ENCODE measurements around the gene AKAP12. TPM values are rescaled to one million over a fixed set of nuclear protein-coding genes. Genes with fewer than 3 reads are reported as not detected.

AKAP12 gene
- total RNA-seq, 1 experiment from 2014 or later, result 15.4 TPM

- in situ Hi-C loops (cut with HindIII; ENCODE audit: low sequenced_read_pairs), result no loop called here
- DNase-seq (ENCODE audit: low spot score), result no peak
Measured at GRCh38 chr6:151229401-151230276, 10.1 kb upstream of the AKAP12 start.

GRCh38 chr6:151230277-151230577 lies 9.5 kb upstream of the AKAP12 start:
- in situ Hi-C loops (cut with HindIII; ENCODE audit: low sequenced_read_pairs), result no loop called here
- DNase-seq (ENCODE audit: low spot score), result no peak

DNA sequence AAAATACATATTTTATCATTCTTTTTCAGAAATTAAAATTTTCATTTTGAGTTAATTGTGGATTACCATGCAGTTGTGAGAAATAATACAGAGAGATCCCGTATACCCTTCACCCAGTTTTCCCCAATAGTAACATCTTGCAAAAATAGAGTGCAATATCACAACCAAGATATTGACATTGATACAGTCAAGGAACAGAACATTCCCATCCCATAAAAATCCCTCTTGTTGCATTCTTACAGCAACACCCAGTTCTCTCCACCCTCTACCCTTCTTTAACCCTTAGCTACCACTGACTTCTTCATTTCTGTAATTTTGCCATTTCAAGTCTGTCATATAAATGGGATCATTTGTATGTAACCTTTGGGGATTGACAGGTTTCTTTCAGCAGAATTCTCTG lies 6.9 kb upstream of the AKAP12 start:
- in situ Hi-C loops (cut with HindIII; ENCODE audit: low sequenced_read_pairs), result no loop called here

GRCh38 chr6:151233731-151234130 lies 6.0 kb upstream of the AKAP12 start:
- no peak for DNase-seq (ENCODE audit: low spot score)
- in situ Hi-C loops (cut with HindIII; ENCODE audit: low sequenced_read_pairs), result no loop called here

More for the DNA sequence above, 6.9 kb upstream of the AKAP12 start:
- DNase-seq (ENCODE audit: low spot score), result no peak

DNA sequence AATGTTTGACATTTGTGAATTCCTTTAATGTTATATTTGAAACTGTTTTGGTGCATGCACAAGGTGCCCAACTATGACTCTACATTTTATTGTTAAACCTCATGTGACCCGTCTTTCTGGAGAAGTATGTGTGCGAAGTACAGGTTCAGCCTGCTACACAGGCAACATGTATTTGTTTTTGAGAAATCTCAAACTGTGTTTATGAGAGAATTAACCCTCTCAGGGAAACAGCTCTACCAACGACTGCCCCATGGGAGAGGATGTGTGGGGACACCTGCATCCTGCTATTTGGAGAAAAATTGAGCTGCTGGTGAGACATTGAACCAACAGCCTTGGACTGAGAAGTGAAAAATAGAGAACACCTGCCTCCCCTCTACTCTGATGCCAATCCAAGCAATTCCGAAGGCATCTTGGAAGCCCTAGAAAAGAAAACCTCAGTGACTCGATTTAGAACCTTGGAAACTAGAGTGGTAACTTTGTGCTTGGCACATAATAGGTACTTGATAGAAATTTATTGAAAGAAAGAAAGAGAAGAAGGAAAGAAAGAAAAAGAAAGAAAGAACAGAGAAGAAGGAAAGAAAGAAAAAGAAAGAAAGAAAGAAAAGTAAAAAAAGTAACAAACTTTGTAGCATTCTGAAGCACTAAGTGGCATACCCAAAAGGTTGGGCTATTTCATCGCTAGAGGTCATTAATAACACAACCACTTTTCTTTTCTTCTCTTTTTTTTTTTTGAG lies 2.9 kb upstream of the AKAP12 start:
- in situ Hi-C loops (cut with HindIII; ENCODE audit: low sequenced_read_pairs), result no loop called here
- DNase-seq (ENCODE audit: low spot score), result no peak

- DNase-seq (ENCODE audit: low spot score), result peak; percentile 80
- in situ Hi-C loops (cut with HindIII; ENCODE audit: low sequenced_read_pairs), result no loop called here
Measured at GRCh38 chr6:151240036-151240685, 394 bp downstream of the AKAP12 start.

GRCh38 chr6:151240791-151241642 lies 1.2 kb downstream of the AKAP12 start:
- in situ Hi-C loops (cut with HindIII; ENCODE audit: low sequenced_read_pairs), result no loop called here
- DNase-seq (ENCODE audit: low spot score), result peak; percentile 90

DNA sequence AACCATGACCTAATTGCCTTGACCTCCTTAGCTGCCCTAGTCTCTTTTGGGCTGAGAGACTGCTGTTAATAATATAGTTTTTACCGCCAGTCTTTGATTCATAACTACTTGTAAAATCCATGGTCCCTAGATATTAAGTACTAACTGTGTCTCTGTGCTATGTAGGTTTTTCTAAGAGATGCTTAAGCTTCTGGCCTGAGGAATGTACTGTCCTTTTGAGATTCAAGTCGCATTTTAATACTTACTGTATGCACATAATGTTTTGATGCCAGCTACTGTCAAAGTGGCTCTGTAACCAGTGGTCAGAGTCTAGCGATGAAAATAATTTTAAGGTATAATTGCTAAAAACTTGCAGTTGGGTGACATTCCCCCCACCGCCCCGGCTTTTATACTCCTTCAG lies 2.1 kb downstream of the AKAP12 start:
- in situ Hi-C loops (cut with HindIII; ENCODE audit: low sequenced_read_pairs), result no loop called here
- DNase-seq (ENCODE audit: low spot score), result peak; percentile 55

DNA sequence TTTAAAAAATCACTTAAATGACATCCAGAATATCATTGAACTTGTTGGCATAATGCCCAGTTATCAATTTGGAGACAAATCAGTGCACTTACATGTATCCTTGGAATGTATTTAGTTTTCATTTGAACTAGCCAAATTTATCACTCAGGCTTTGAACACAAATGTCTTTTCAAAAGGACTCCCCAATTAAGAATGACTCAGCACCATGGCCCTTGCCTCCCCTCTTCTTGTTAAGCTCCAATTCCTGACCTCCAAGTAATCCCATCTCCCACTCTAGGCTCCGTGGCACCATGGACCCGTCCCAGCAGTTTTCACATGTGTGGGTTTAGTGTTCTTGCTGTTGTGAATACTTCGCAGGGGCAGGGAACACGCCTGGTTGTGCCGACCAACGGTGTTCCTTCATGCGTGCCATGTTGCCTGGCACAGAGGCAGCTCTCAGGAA lies 2.7 kb downstream of the AKAP12 start:
- in situ Hi-C loops (cut with HindIII; ENCODE audit: low sequenced_read_pairs), result no loop called here

GRCh38 chr6:151243481-151243880 lies 3.7 kb downstream of the AKAP12 start:
- in situ Hi-C loops (cut with HindIII; ENCODE audit: low sequenced_read_pairs), result no loop called here
- no peak for DNase-seq (ENCODE audit: low spot score)

More for the DNA sequence above, 2.7 kb downstream of the AKAP12 start:
- DNase-seq (ENCODE audit: low spot score), result peak; percentile 74

GRCh38 chr6:151247490-151247889 lies 7.7 kb downstream of the AKAP12 start:
- no peak for DNase-seq (ENCODE audit: low spot score)
- in situ Hi-C loops (cut with HindIII; ENCODE audit: low sequenced_read_pairs), result no loop called here

DNA sequence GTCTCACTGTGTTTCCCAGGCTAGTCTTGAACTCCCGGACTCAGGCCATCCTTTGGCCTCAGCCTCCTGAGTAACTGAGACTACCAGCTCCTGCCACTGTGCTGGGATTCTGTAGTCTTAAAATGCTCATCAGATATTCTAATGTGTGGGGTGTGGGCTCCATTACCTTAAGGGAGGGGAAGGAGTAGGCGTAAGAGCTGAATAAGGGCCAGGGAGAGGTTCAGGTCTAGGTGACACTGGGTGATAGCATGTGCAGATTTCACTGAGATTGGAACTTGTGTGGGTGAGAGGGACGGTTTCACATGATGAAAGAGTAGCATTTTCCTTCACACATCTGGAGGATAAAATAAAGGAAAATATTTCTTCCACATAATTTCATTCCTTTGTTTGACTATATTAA lies 8.5 kb downstream of the AKAP12 start:
- in situ Hi-C loops (cut with HindIII; ENCODE audit: low sequenced_read_pairs), result no loop called here
- DNase-seq (ENCODE audit: low spot score), result no peak

DNA sequence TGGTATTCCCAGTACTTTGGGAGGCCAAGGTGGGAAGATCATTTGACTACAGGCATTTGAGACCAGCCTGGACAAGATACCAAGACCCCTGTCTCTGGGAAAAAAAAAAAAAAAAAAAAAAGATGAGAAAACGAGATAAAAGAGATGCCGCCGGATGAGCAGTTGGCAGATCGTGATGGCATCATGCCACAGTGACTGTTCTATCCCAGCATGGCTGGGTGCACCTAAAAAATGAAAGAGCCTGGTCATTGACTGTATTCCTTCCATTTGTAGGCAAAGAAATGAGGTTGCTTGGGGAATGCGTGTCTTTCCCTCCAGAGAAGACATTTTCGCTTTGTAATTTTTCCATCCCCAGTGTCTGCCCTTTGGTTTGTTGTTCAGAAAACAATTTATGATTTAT lies 12.9 kb downstream of the AKAP12 start:
- in situ Hi-C loops (cut with HindIII; ENCODE audit: low sequenced_read_pairs), result no loop called here

DNA sequence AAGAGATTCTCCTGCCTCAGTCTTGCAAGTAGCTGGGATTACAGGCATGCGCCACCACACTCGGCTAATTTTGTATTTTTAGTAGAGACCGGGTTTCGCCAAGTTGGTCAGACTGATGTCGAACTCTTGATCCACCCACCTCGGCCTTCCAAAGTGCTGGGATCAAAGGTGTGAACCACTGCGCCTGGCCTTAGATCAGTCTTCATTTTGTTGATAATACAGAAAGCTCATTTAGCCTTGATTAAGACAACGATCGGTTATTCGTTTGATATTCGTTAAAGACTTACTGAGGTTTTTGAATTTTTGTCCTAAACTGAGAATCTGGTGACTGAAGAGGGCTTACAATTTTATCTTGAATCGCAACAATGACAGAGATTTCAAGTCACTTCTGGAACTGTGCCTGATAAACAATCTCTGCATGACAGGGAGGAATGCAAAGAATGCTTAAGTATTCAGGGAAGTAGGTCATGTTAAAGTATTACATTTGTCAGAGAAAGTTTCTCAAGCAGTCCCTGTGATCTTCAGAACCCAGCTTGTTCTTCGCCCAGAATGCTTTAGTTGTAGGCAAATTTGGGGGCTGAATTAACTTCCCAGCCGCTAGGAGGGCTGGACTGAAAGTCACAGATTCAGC lies 14.8 kb downstream of the AKAP12 start:
- DNase-seq (ENCODE audit: low spot score), result no peak
- in situ Hi-C loops (cut with HindIII; ENCODE audit: low sequenced_read_pairs), result no loop called here

More for the DNA sequence above, 12.9 kb downstream of the AKAP12 start:
- DNase-seq (ENCODE audit: low spot score), result peak; percentile 82

DNA sequence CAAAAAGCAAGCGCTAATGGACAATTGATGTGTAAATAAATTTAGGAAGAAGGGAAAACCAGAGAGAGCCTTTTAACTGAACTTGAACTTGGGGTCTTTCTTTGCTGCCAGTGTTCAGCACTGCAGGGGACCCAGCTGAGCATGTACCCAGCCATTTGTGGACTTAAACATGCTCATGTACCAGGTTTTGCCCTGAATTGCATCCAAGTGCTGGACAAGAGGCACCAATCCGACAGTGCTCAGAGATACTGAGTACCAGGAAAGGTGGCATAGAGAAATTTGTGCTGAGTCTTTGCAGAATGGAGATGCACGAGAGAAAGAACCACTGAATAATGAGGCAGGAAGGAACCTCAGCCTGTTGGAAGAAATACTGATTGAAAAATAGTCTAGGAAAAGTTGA lies 16.0 kb downstream of the AKAP12 start:
- DNase-seq (ENCODE audit: low spot score), result peak; percentile 74
- in situ Hi-C loops (cut with HindIII; ENCODE audit: low sequenced_read_pairs), result no loop called here

DNA sequence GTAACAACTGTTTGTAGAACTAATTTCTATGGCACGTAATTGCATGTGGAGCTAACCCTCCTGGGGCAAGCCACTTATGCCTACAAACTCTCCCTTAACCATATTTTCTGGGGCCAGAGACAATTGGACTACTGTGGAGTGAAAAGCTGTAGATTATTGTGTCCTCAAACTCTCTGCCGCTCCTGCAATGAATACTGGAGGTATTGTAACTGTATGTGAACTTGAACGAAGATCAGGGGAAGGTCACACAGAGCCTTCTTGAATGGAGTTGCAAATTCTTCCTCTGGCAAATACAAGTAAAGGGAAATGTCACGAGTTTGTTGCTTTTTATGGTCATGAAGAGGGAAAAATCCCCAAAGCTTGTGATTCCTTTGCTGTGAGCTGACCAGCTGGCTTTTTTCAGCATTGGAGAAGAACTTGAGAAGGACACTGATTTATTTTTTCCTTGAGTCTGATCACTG lies 18.2 kb downstream of the AKAP12 start:
- no peak for DNase-seq (ENCODE audit: low spot score)

GRCh38 chr6:151260205-151260604 lies 20.4 kb downstream of the AKAP12 start:
- in situ Hi-C loops (cut with HindIII; ENCODE audit: low sequenced_read_pairs), result no loop called here
- DNase-seq (ENCODE audit: low spot score), result no peak

More for the DNA sequence above, 18.2 kb downstream of the AKAP12 start:
- in situ Hi-C loops (cut with HindIII; ENCODE audit: low sequenced_read_pairs), result no loop called here

GRCh38 chr6:151263035-151263434 lies 23.3 kb downstream of the AKAP12 start:
- in situ Hi-C loops (cut with HindIII; ENCODE audit: low sequenced_read_pairs), result no loop called here

DNA sequence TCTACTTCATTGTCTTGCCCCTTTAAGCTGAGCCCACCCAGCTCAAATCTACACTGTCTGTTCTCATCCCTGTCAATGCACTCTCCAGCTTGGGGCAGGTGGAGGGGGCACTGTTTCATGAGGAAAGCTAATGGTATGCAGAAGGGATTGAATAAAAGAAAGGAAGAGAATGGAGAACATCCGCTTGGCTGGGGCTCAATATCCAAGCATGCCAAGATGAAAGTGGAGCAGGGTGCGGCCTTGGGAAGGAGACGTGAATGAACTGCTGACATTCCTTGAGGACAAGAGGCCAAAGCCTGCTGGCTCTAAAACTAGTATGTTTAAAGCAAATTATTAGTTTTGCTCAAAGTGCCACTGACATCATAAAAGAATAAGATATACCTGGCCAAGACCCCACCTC lies 24.2 kb downstream of the AKAP12 start:
- DNase-seq (ENCODE audit: low spot score), result no peak
- in situ Hi-C loops (cut with HindIII; ENCODE audit: low sequenced_read_pairs), result no loop called here

More at GRCh38 chr6:151263035-151263434, 23.3 kb downstream of the AKAP12 start:
- DNase-seq (ENCODE audit: low spot score), result no peak

Measured in G401 (cell line).